ENCODE data around the gene SYT17.

Gene SYT17

GRCh38 chr16:19167710-19168370, at the start of gene SYT17:
TSS of gene SYT17 (plus strand) at chr16:19168240. CDS start at chr16:19168647, 407 bp downstream.
- peak; percentile 73 for DNase-seq (ENCODE audit: low read depth)
- peak; percentile 36 for TF ChIP-seq CTCF (IDR thresholded peaks at IDR 0.05; ENCODE audit: insufficient read depth, low read depth, low read length, missing control alignments)
- peak within 1 kb of the TSS; percentile 36 for H3K4me3 ChIP-seq (ENCODE audit: low read length)

DNA sequence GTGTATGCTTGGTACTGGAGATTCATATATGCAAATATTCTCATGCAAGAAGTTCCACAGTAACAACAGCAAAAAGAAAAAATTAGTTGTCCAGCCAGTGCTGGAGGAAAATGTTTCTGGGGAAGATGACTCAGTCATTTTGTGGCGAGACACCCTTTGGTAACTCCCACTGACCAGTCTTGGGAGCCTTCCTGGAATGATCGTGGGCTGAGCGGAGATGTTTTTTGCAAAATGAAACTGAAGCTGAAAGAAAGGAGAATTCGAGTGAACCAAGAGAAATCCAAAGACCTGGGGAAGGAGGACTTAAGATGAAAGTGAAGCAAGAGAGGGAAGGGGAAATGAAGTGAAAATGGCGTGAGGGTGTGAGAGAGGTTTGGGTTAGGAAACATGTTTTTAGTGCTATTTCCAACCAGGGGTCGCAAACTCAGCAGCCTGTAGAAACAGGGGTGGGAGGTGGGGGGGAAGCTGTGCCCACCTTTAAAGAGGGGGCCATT, 49.1 kb upstream of the SYT17 start:
- peak overlapping the region; percentile 7 for H3K4me3 ChIP-seq (ENCODE audit: low read length)
- TF ChIP-seq CTCF (IDR thresholded peaks at IDR 0.05; ENCODE audit: insufficient read depth, low read depth, low read length, missing control alignments): no peak
- DNase-seq (ENCODE audit: low read depth): peak; percentile 83

DNA sequence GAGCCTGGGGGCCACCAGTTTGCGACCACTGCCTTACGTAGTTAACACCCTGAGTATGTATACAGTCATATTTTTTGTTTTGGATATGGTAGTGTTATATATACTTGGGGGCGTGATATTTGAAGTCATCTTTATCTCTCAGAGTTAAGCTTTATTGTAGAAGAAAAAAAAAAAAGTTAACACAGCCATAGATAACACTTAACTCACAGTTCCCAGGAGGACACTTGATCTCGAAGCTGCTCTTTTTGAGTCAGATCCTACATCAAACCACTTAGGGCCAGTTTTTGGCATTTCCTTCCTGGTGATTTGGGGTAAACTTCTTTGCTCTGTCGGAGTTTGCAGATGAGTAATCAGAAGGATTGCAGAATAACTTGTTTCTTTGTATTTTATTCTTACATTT, 48.5 kb upstream of the SYT17 start:
- H3K4me3 ChIP-seq (ENCODE audit: low read length): no peak overlapping the region
- peak; percentile 77 for DNase-seq (ENCODE audit: low read depth)
- no peak for TF ChIP-seq CTCF (IDR thresholded peaks at IDR 0.05; ENCODE audit: insufficient read depth, low read depth, low read length, missing control alignments)

- no peak for TF ChIP-seq CTCF (IDR thresholded peaks at IDR 0.05; ENCODE audit: insufficient read depth, low read depth, low read length, missing control alignments)
- H3K4me3 ChIP-seq (ENCODE audit: low read length): no peak overlapping the region
- DNase-seq (ENCODE audit: low read depth): no peak
Measured at GRCh38 chr16:19123535-19124178, 44.4 kb upstream of the SYT17 start.

- no peak for TF ChIP-seq CTCF (IDR thresholded peaks at IDR 0.05; ENCODE audit: insufficient read depth, low read depth, low read length, missing control alignments)
- DNase-seq (ENCODE audit: low read depth): no peak
- no peak overlapping the region for H3K4me3 ChIP-seq (ENCODE audit: low read length)
Measured at GRCh38 chr16:19126300-19126699, 41.7 kb upstream of the SYT17 start.

GRCh38 chr16:19127205-19127604, 40.8 kb upstream of the SYT17 start:
- no peak for DNase-seq (ENCODE audit: low read depth)
- no peak overlapping the region for H3K4me3 ChIP-seq (ENCODE audit: low read length)
- TF ChIP-seq CTCF (IDR thresholded peaks at IDR 0.05; ENCODE audit: insufficient read depth, low read depth, low read length, missing control alignments): no peak

Measured in epithelial cell of esophagus (primary cell).